Thoracic aorta (tissue), 2 donors: Measurements from ENCODE around the gene RFFL. TPM values are rescaled to one million over a fixed set of nuclear protein-coding genes. Genes with fewer than 3 reads are reported as not detected.

ENCODE experiments used
- ATAC-seq: fragments of 150-250 bp; one replicate; pipeline ENCODE4 v1.8.0; 2017; ENCODE audit warnings: low read depth; ENCODE audit not compliant: insufficient number of reproducible peaks, low FRiP score
- DNase-seq: peaks from one replicate; pipeline ENCODE4 v3.0.0-alpha.2; 2020; ENCODE audit warnings: low spot score
- H3K27ac ChIP-seq, 2 donors: fragments of 200-600 bp; sonication (generic); 1 replicate in 1 of 2; 2 replicates in 1 of 2; pipeline ENCODE4 v1.5.1; 2016; ENCODE audit warnings: mild to moderate bottlenecking in 2 of 2, moderate library complexity in 2 of 2
- H3K27me3 ChIP-seq: fragments of 200-600 bp; sonication (generic); replicated peaks from 2 replicates; pipeline ENCODE4 v1.6.0; 2016; ENCODE audit warnings: mild to moderate bottlenecking; ENCODE audit not compliant: insufficient read depth
- H3K36me3 ChIP-seq: fragments of 200-600 bp; sonication (generic); one replicate; pipeline ENCODE4 v1.5.1; 2016
- H3K4me1 ChIP-seq, 2 donors: fragments of 200-600 bp; sonication (generic); 1 replicate in 1 of 2; 2 replicates in 1 of 2; pipeline versions ENCODE4 v1.5.1 to v1.6.0; 2016; ENCODE audit warnings: low read depth in 2 of 2, mild to moderate bottlenecking in 1 of 2; ENCODE audit not compliant: control insufficient read depth in 1 of 2
- H3K4me3 ChIP-seq: fragments of 200-600 bp; sonication (generic); 2 replicates; pipeline ENCODE4 v1.5.1; 2016; ENCODE audit warnings: mild to moderate bottlenecking
- H3K9me3 ChIP-seq: fragments of 200-600 bp; sonication (generic); 2 replicates; pipeline ENCODE4 v1.5.1; 2016
- CTCF ChIP-seq: fragments of 200-600 bp; sonication (generic); IDR thresholded peaks from one replicate; pipeline ENCODE4 v1.5.1; 2019; ENCODE audit warnings: antibody characterized with exemption
- total RNA-seq, 2 donors: library from RNA; depleted of rRNA; stranded (reverse); fragments of >200 nt; gene quantifications; one replicate each; pipeline versions ENCODE4 v1.1.0 to v1.2.3, GENCODE V29; 2016

The RFFL gene
- total RNA-seq, 2 donors from 2014 or later = 22.0 to 30.9 TPM

- peak; percentile 31 for TF ChIP-seq CTCF
- Histone ChIP-seq H3K27me3 (no peaks in the 10 kb centered on the region), H3K9me3 (no peaks in the 10 kb centered on the region), H3K27ac (peak overlapping the region; percentile 97 to 98), H3K4me3 (peak overlapping the region; percentile 96), H3K36me3 (no peaks in the 10 kb centered on the region), H3K4me1 (peaks cover 5 to 33% of the 10 kb centered on the region in 2 donors)
- ATAC-seq (peak; percentile 75), DNase-seq (peak; percentile 9)
Observed at GRCh38 chr17:34980681-34981537, 82.6 kb downstream of the RFFL start.

GRCh38 chr17:34980353-34980680, 83.2 kb downstream of the RFFL start, which contains the start of gene LIG3:
TSS of gene LIG3 (plus strand) at chr17:34980512. CDS start at chr17:34983006, 2,494 bp downstream.
- Histone ChIP-seq H3K9me3 (no peaks in the 10 kb centered on the region), H3K4me1 (peaks cover 5 to 33% of the 10 kb centered on the region in 2 donors), H3K27me3 (no peaks in the 10 kb centered on the region), H3K36me3 (no peaks in the 10 kb centered on the region), H3K27ac (peak within 1 kb of the TSS; percentile 97 to 98), H3K4me3 (peak within 1 kb of the TSS; percentile 96)
- peak; percentile 79 for DNase-seq
- TF ChIP-seq CTCF = no peak
- ATAC-seq = peak; percentile 89

GRCh38 chr17:34979650-34980352, 83.7 kb downstream of the RFFL start:
- no peaks in the 10 kb centered on the region for H3K27me3 ChIP-seq
- ATAC-seq = no peak
- H3K9me3 ChIP-seq = no peaks in the 10 kb centered on the region
- TF ChIP-seq CTCF = no peak
- H3K4me3 ChIP-seq = peak overlapping the region; percentile 96
- H3K4me1 ChIP-seq = peaks cover 5 to 33% of the 10 kb centered on the region in 2 donors
- peak overlapping the region; percentile 97 to 98 for H3K27ac ChIP-seq
- DNase-seq = no peak
- H3K36me3 ChIP-seq = no peaks in the 10 kb centered on the region

- Histone ChIP-seq H3K4me1 (peaks cover 5 to 33% of the 10 kb centered on the region in 2 donors), H3K27me3 (no peaks in the 10 kb centered on the region), H3K27ac (no peak overlapping the region), H3K9me3 (no peaks in the 10 kb centered on the region), H3K4me3 (no peak overlapping the region), H3K36me3 (no peaks in the 10 kb centered on the region)
- DNase-seq (no peak), ATAC-seq (no peak)
- TF ChIP-seq CTCF = no peak
Observed at GRCh38 chr17:34979153-34979552, 84.4 kb downstream of the RFFL start.
